Ovary (tissue), 3 donors: ENCODE data around the gene STX4.

ENCODE experiments used
- CTCF ChIP-seq, 3 donors: fragments of 450-650 bp in 2 of 3; fragments of 200-600 bp in 1 of 3; IDR thresholded peaks; one replicate each; pipeline versions ENCODE4 v1.5.1 to v1.8.0; 2016 to 2022; ENCODE audit warnings: antibody characterized with exemption in 3 of 3, mild to moderate bottlenecking in 1 of 3
- EP300 ChIP-seq: sonication (generic); formaldehyde crosslinking; IDR thresholded peaks from one replicate; pipeline ENCODE4 v1.6.1; 2017; ENCODE audit warnings: antibody characterized with exemption
- donor health status: DM: no; HTN: no; CAD: no.

GRCh38 chr16:31081428-31082351, 48.3 kb downstream of the STX4 start:
- TF ChIP-seq EP300 (no peak), CTCF (IDR thresholded peaks at IDR 0.05) (no peak)
